Astrocyte (in vitro differentiated cells and primary cell): ENCODE data around the gene CORO2B. TPM values are rescaled to one million over a fixed set of nuclear protein-coding genes. Genes with fewer than 3 reads are reported as not detected.

Source experiments
- DNase-seq: peaks from one replicate; pipeline ENCODE4 v3.0.0-alpha.2; 2010; ENCODE audit warnings: low read depth
- FAIRE-seq: peaks from 2 replicates; lab custom pipeline; 2011; peaks lifted over from hg19 to GRCh38; lab: Jason Lieb, UNC
- H2AFZ ChIP-seq: 2 replicates; pipeline ENCODE4 v1.6.0; 2012; ENCODE audit warnings: low read depth, low read length, inconsistent platforms
- H3K27ac ChIP-seq: 2 replicates; pipeline ENCODE4 v1.5.1; 2011; ENCODE audit warnings: low read depth, low read length, inconsistent platforms
- H3K27me3 ChIP-seq: 2 replicates; pipeline ENCODE4 v1.6.0; 2011; ENCODE audit warnings: low read length, inconsistent platforms; ENCODE audit not compliant: insufficient read depth
- H3K36me3 ChIP-seq: 2 replicates; pipeline ENCODE4 v1.5.1; 2011; ENCODE audit warnings: low read length, inconsistent platforms; ENCODE audit not compliant: insufficient read depth
- H3K4me1 ChIP-seq: 2 replicates; pipeline ENCODE4 v1.5.1; 2011; ENCODE audit warnings: low read length, inconsistent platforms; ENCODE audit not compliant: insufficient read depth
- H3K4me2 ChIP-seq: 2 replicates; pipeline ENCODE4 v1.6.0; 2012; ENCODE audit warnings: low read length, inconsistent platforms
- H3K4me3 ChIP-seq: 2 replicates; pipeline ENCODE4 v1.5.1; 2011; ENCODE audit warnings: low read depth, mild to moderate bottlenecking, low read length, inconsistent platforms; ENCODE audit not compliant: insufficient read depth
- H3K79me2 ChIP-seq: 2 replicates; pipeline ENCODE4 v1.6.0; 2012; ENCODE audit warnings: mild to moderate bottlenecking, low read length, inconsistent platforms; ENCODE audit not compliant: insufficient read depth
- H3K9ac ChIP-seq: 2 replicates; pipeline ENCODE4 v1.6.0; 2012; ENCODE audit warnings: mild to moderate bottlenecking, low read length, inconsistent platforms
- H3K9me3 ChIP-seq: 2 replicates; pipeline ENCODE4 v1.5.1; 2012; ENCODE audit warnings: low read depth, mild to moderate bottlenecking, low read length, inconsistent platforms; ENCODE audit not compliant: insufficient read depth
- H4K20me1 ChIP-seq: 2 replicates; pipeline ENCODE4 v1.6.0; 2012; ENCODE audit warnings: low read length, inconsistent platforms; ENCODE audit not compliant: insufficient read depth
- H3K27ac Mint-ChIP-seq: one replicate; pipeline ENCODE4 v1.8.0; 2021; ENCODE audit warnings: mild to moderate bottlenecking, mixed read lengths; ENCODE audit not compliant: unreplicated experiment
- H3K27me3 Mint-ChIP-seq: one replicate; pipeline ENCODE4 v1.8.0; 2021; ENCODE audit warnings: low read depth, mixed read lengths; ENCODE audit not compliant: unreplicated experiment
- H3K36me3 Mint-ChIP-seq: one replicate; pipeline ENCODE4 v1.8.0; 2021; ENCODE audit warnings: low read depth, mixed read lengths; ENCODE audit not compliant: unreplicated experiment
- H3K4me1 Mint-ChIP-seq: one replicate; pipeline ENCODE4 v1.8.0; 2021; ENCODE audit warnings: low read depth, mixed read lengths; ENCODE audit not compliant: unreplicated experiment
- H3K4me3 Mint-ChIP-seq: one replicate; pipeline ENCODE4 v1.8.0; 2021; ENCODE audit warnings: mild to moderate bottlenecking, moderate library complexity, mixed read lengths; ENCODE audit not compliant: unreplicated experiment
- H3K9me3 Mint-ChIP-seq: one replicate; pipeline ENCODE4 v1.8.0; 2021; ENCODE audit warnings: mild to moderate bottlenecking, mixed read lengths; ENCODE audit not compliant: unreplicated experiment
- EZH2 ChIP-seq: IDR thresholded peaks from 2 replicates; pipeline ENCODE4 v1.6.1; 2012; ENCODE audit warnings: mild to moderate bottlenecking, low read length, inconsistent platforms; ENCODE audit not compliant: insufficient read depth
- total RNA-seq: library from RNA; stranded (reverse); gene quantifications from 2 replicates; pipeline ENCODE4 v1.2.1, GENCODE V29; 2021
- TF ChIP-seq, protein P1 (sequence below): IDR thresholded peaks from 2 replicates; pipeline ENCODE4 v1.5.1; 2011; ENCODE audit warnings: low read depth, mild to moderate bottlenecking, inconsistent platforms, low read length, moderate library complexity; ENCODE audit not compliant: insufficient read depth

The CORO2B gene
- total RNA-seq, 1 donor from 2014 or later = 7.4 TPM

- peaks cover 7% of the 10 kb centered on the region for H3K36me3 Mint-ChIP-seq
These were observed 119.2 kb downstream of the CORO2B start for GRCh38 chr15:68697711-68698690.

DNA sequence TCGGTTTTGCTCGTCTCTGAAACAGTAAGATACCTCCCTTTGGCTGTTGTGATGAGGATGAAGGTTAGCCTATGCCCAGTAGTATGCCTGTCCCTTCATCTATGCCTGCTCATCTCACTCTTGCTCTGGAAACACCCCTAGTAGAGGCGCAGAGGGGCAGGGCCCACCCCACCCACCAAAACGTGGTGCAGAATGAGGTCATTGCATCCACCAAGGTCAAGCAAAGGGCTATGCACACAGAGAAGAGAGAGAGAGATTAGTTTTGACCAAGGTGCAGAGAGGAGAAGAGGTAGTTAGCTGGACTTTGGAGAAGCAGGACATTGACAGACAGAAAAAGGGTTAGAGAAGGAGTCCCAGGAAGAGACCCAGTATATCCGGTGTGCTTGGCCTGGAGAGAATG lies 119.9 kb downstream of the CORO2B start:
- Mint-ChIP-seq H3K9me3 (peaks cover 3% of the 10 kb centered on the region), H3K36me3 (peaks cover 7% of the 10 kb centered on the region), H3K27me3 (peaks cover 16% of the 10 kb centered on the region), H3K27ac (no peak overlapping the region), H3K4me3 (no peak overlapping the region), H3K4me1 (peaks cover 8% of the 10 kb centered on the region)
- Histone ChIP-seq H3K4me1 (peaks cover 16% of the 10 kb centered on the region), H3K27me3 (no peaks in the 10 kb centered on the region), H2AFZ (no peak overlapping the region), H3K4me3 (no peak overlapping the region), H3K4me2 (no peak overlapping the region), H3K9me3 (no peaks in the 10 kb centered on the region), H3K79me2 (no peaks in the 10 kb centered on the region), H3K27ac (no peak overlapping the region), H4K20me1 (peaks cover 3% of the 10 kb centered on the region), H3K36me3 (peaks cover 2% of the 10 kb centered on the region), H3K9ac (no peak overlapping the region)
- DNase-seq = no peak
- no peak for TF ChIP-seq EZH2
- FAIRE-seq = no peak

More at GRCh38 chr15:68697711-68698690, 119.2 kb downstream of the CORO2B start:
- peaks cover 16% of the 10 kb centered on the region for H3K27me3 Mint-ChIP-seq
- peaks cover 3% of the 10 kb centered on the region for H3K9me3 Mint-ChIP-seq
- no peak overlapping the region for H3K27ac Mint-ChIP-seq
- Histone ChIP-seq H3K27ac (no peak overlapping the region), H2AFZ (no peak overlapping the region), H3K9ac (no peak overlapping the region), H3K27me3 (no peaks in the 10 kb centered on the region), H3K36me3 (peaks cover 2% of the 10 kb centered on the region), H3K4me3 (no peak overlapping the region), H3K79me2 (no peaks in the 10 kb centered on the region), H4K20me1 (peaks cover 3% of the 10 kb centered on the region), H3K4me1 (peaks cover 16% of the 10 kb centered on the region), H3K4me2 (no peak overlapping the region), H3K9me3 (no peaks in the 10 kb centered on the region)
- no peak overlapping the region for H3K4me3 Mint-ChIP-seq
- H3K4me1 Mint-ChIP-seq = peaks cover 8% of the 10 kb centered on the region
- DNase-seq = no peak
- FAIRE-seq = no peak
- TF ChIP-seq, protein P1, sequence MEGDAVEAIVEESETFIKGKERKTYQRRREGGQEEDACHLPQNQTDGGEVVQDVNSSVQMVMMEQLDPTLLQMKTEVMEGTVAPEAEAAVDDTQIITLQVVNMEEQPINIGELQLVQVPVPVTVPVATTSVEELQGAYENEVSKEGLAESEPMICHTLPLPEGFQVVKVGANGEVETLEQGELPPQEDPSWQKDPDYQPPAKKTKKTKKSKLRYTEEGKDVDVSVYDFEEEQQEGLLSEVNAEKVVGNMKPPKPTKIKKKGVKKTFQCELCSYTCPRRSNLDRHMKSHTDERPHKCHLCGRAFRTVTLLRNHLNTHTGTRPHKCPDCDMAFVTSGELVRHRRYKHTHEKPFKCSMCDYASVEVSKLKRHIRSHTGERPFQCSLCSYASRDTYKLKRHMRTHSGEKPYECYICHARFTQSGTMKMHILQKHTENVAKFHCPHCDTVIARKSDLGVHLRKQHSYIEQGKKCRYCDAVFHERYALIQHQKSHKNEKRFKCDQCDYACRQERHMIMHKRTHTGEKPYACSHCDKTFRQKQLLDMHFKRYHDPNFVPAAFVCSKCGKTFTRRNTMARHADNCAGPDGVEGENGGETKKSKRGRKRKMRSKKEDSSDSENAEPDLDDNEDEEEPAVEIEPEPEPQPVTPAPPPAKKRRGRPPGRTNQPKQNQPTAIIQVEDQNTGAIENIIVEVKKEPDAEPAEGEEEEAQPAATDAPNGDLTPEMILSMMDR = no peak
- no peak for TF ChIP-seq EZH2

- TF ChIP-seq EZH2 = no peak
- TF ChIP-seq, protein P1 = no peak
- Mint-ChIP-seq H3K36me3 (peaks cover 7% of the 10 kb centered on the region), H3K27ac (no peak overlapping the region), H3K4me3 (no peak overlapping the region), H3K9me3 (peaks cover 3% of the 10 kb centered on the region), H3K27me3 (peaks cover 16% of the 10 kb centered on the region), H3K4me1 (peaks cover 8% of the 10 kb centered on the region)
- H2AFZ ChIP-seq = no peak overlapping the region
- no peaks in the 10 kb centered on the region for H3K9me3 ChIP-seq
- peaks cover 2% of the 10 kb centered on the region for H3K36me3 ChIP-seq
- DNase-seq (no peak), FAIRE-seq (no peak)
- no peaks in the 10 kb centered on the region for H3K79me2 ChIP-seq
- no peak overlapping the region for H3K4me2 ChIP-seq
- H3K9ac ChIP-seq = no peak overlapping the region
- no peaks in the 10 kb centered on the region for H3K27me3 ChIP-seq
- H3K4me3 ChIP-seq = no peak overlapping the region
- peaks cover 3% of the 10 kb centered on the region for H4K20me1 ChIP-seq
- peaks cover 16% of the 10 kb centered on the region for H3K4me1 ChIP-seq
- no peak overlapping the region for H3K27ac ChIP-seq
These were observed 120.5 kb downstream of the CORO2B start for GRCh38 chr15:68699124-68699880.
